Coronary artery (tissue), 2 donors: ENCODE data around the gene MAPK10.

Source experiments
- DNase-seq: peaks from one replicate; pipeline ENCODE4 v3.0.0-alpha.2; 2017; ENCODE audit warnings: low spot score
- H3K27ac ChIP-seq, 2 donors: fragments of 200-600 bp; sonication (generic); one replicate each; pipeline ENCODE4 v1.5.1; 2016 to 2019
- H3K4me3 ChIP-seq: fragments of 200-600 bp; sonication (generic); 2 replicates; pipeline ENCODE4 v1.5.1; 2016; ENCODE audit warnings: mild to moderate bottlenecking, moderate library complexity
- TF ChIP-seq, protein P1 (sequence below): fragments of 200-600 bp; sonication (generic); IDR thresholded peaks from one replicate; pipeline ENCODE4 v1.5.1; 2019; ENCODE audit warnings: antibody characterized with exemption

MAPK10 gene

DNA sequence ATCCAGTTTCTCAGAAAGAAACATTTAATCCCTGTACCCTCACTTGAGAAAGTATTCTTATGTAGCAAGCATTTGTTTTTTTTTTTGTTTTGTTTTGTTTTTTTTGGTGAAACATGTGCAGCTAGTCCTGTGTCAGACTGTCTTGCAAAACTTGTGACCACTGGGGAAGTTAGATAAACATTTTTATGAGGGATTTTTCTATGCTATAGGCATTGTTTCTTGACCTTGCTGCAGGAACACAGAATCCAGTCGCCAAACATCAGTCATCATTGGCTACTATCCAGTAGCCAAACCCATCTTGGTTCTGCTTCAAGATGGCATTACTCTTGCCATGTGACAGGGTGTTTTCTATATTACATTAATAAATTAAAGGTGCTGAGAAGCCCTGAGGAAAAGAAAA is 7.7 kb upstream of the MAPK10 start:
- Histone ChIP-seq H3K27ac (no peak overlapping the region), H3K4me3 (no peak overlapping the region)
- no peak for DNase-seq
- TF ChIP-seq, protein P1, sequence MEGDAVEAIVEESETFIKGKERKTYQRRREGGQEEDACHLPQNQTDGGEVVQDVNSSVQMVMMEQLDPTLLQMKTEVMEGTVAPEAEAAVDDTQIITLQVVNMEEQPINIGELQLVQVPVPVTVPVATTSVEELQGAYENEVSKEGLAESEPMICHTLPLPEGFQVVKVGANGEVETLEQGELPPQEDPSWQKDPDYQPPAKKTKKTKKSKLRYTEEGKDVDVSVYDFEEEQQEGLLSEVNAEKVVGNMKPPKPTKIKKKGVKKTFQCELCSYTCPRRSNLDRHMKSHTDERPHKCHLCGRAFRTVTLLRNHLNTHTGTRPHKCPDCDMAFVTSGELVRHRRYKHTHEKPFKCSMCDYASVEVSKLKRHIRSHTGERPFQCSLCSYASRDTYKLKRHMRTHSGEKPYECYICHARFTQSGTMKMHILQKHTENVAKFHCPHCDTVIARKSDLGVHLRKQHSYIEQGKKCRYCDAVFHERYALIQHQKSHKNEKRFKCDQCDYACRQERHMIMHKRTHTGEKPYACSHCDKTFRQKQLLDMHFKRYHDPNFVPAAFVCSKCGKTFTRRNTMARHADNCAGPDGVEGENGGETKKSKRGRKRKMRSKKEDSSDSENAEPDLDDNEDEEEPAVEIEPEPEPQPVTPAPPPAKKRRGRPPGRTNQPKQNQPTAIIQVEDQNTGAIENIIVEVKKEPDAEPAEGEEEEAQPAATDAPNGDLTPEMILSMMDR, result no peak

DNA sequence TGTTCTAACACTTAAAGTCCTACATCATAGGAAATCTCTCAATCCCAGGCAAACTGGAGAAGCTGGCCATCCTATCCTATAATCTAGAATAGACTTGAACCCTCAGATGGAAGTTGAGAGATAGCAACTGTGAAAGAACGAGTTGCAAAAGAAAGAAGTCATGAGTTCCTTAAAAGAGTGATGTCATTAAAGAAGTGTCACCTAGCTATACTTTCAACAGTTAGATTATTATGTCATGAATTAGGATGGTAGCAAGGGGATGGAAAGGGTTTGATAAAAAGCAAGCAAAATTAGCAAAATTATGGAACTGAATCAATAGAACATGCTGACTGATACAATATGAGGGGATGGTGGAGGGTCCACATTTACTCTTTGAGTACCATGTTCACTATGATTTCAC is 7.1 kb upstream of the MAPK10 start:
- TF ChIP-seq, protein P1, result no peak
- Histone ChIP-seq H3K4me3 (no peak overlapping the region), H3K27ac (no peak overlapping the region)
- no peak for DNase-seq

DNA sequence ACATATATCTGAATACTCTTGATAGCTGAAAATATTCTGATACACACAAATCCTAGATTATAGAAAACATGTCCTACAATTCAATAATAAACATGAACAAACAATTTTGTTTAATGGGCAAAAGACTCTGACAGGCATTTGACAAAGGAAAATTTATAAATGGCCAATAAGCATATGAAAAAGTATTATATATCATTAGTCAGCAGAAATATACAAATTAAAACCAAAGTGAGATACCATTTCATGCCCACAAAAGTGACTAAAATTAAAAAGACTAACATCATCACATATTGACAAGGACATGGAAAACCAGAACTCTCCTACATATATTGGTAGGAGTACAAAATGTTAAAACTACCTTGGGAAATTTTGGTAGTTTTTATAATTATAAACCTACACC is 2.7 kb upstream of the MAPK10 start:
- DNase-seq, result no peak
- H3K4me3 ChIP-seq, result no peak overlapping the region
- TF ChIP-seq, protein P1, result no peak
- H3K27ac ChIP-seq, result no peak overlapping the region

DNA sequence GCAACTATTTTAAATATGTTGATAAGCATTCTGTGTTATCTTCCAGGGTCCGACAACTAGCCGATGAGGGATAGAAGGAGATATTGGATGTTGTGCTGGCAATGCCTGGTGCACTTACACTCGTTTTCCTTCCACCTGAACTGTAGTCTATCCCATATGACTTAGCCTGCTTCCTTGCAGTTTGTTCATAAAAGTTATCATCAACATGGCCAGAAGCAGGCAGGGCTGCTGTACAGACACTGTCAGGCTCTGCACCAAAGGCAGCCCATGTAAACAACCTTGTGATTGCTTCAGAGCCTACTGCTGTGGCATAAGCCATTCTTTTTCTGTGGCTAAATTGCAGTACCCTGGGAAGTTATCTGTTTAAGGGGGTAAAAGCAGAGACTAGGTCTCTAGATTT is 1.6 kb downstream of the MAPK10 start:
- TF ChIP-seq, protein P1, result no peak
- no peak overlapping the region for H3K4me3 ChIP-seq
- H3K27ac ChIP-seq, result no peak overlapping the region
- DNase-seq, result no peak

DNA sequence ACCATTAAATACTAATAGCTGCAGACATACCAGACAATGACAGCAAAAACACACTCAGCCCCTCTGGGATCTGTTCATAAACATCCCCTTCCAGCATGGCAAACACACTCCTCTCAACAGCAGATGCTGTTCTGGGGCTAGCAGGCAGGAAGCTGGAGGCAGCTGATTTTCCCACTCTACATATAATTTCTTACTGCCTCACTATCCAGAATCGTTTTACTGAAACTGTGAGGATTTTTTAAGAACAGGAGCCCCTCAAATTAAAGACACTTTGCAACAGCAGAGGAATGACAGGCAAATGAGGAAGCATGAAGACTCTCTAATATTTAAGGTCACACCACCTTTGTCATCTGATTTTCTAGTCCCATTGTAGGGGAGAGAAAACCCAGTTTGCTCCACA is 2.2 kb downstream of the MAPK10 start:
- TF ChIP-seq, protein P1, result no peak
- DNase-seq, result no peak
- H3K4me3 ChIP-seq, result no peak overlapping the region
- no peak overlapping the region for H3K27ac ChIP-seq

DNA sequence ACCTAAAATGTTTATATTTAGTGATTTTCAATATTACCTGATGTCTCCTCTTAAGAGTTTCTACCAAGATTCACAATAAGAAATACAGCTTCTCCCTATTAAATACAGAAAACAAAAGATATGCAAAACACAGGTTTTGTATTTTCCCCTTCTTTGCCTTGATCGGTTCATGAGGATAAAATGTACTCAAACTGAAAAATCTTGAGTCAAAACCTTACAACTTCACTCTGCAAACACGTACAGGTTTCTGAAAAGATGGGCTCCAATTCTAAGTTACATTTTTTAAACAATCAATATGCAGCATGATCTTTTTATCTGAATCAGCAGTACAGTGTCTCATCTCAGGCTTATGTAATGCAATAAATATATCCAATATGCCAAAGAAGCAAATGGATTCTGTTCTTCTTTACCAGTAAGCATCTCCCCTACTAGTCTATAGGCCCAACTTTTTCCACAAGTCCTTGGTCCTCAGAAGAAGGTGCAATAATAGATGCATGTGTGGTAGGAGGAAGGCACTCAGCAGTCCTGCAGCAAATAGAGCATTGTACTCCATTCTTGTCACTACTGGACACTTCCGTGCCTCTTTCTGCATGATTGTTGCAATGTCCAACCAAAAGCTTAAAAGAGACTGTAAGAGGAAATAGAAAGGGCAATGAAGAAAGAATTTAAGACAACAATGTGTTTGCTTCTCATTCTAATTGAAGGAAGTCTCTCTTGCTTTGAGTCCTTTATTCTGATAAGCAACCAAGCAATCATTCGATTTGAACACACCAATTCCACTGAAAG is 3.2 kb downstream of the MAPK10 start:
- no peak overlapping the region for H3K27ac ChIP-seq
- no peak for DNase-seq
- no peak overlapping the region for H3K4me3 ChIP-seq
- TF ChIP-seq, protein P1, result no peak

DNA sequence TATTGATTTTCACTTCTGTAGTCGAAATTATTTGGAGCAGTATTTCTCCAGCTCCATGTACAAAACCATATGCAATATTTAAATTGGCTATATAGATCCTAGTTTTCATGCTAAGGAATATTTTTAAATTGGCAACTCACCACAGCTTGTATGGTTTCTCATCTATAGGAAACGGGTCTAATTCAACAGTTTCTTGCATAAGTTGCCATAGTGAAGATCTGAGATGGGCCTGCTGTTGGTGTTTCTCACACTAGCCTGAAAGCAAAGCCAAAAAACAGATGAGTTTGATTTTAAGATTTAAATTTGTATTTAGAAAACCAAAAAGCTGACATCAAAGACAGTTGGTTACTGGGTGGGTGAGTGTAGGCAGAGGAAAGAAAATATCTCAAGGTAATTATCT is 5.5 kb downstream of the MAPK10 start:
- H3K4me3 ChIP-seq, result no peak overlapping the region
- TF ChIP-seq, protein P1, result no peak
- DNase-seq, result no peak
- no peak overlapping the region for H3K27ac ChIP-seq
